GM21576 (cell line): ENCODE results near the gene KRT27.

Experiments used
- ATAC-seq: cut with Tn5 transposase; IDR thresholded peaks from one replicate; pipeline ENCODE4 v1.9.1; 2021; ENCODE audit warnings: mild to moderate bottlenecking, moderate library complexity; ENCODE audit not compliant: unreplicated experiment

KRT27 gene

GRCh38 chr17:40810494-40810893 lies 28.1 kb upstream of the KRT27 start:
- no peak for ATAC-seq

GRCh38 chr17:40809721-40810421 lies 27.5 kb upstream of the KRT27 start:
- ATAC-seq = no peak

- no peak for ATAC-seq
These were observed 23.8 kb upstream of the KRT27 start for GRCh38 chr17:40806131-40806530.

- no peak for ATAC-seq
These were observed 21.3 kb upstream of the KRT27 start for GRCh38 chr17:40803617-40804082.

GRCh38 chr17:40801157-40801556 lies 18.8 kb upstream of the KRT27 start:
- ATAC-seq = no peak

GRCh38 chr17:40800381-40800780 lies 18.0 kb upstream of the KRT27 start:
- no peak for ATAC-seq

- ATAC-seq = no peak
These were observed 17.5 kb upstream of the KRT27 start, which contains the start of gene KRT28 for GRCh38 chr17:40799859-40800258. Gene KRT28, minus strand, starts transcription at chr17:40799959. Its CDS starts 66 bp downstream, at chr17:40799893.

- no peak for ATAC-seq
These were observed 14.5 kb upstream of the KRT27 start for GRCh38 chr17:40796846-40797245.

- no peak for ATAC-seq
These were observed 12.8 kb upstream of the KRT27 start for GRCh38 chr17:40795019-40795667.

GRCh38 chr17:40794466-40794865 lies 12.1 kb upstream of the KRT27 start:
- no peak for ATAC-seq

- ATAC-seq = no peak
These were observed 11.5 kb upstream of the KRT27 start for GRCh38 chr17:40793832-40794231.

GRCh38 chr17:40791787-40792436 lies 9.6 kb upstream of the KRT27 start:
- no peak for ATAC-seq

GRCh38 chr17:40791111-40791510 lies 8.8 kb upstream of the KRT27 start:
- ATAC-seq = no peak

GRCh38 chr17:40779181-40779909 lies 3.0 kb downstream of the KRT27 start:
- no peak for ATAC-seq

- no peak for ATAC-seq
These were observed 3.9 kb downstream of the KRT27 start for GRCh38 chr17:40778461-40778860.

GRCh38 chr17:40777971-40778370 lies 4.4 kb downstream of the KRT27 start:
- no peak for ATAC-seq

- no peak for ATAC-seq
These were observed 4.9 kb downstream of the KRT27 start for GRCh38 chr17:40777459-40777858.

- no peak for ATAC-seq
These were observed 6.4 kb downstream of the KRT27 start for GRCh38 chr17:40775945-40776344.

GRCh38 chr17:40772101-40772500 lies 10.2 kb downstream of the KRT27 start, which contains the start of gene KRT26:
Gene KRT26, minus strand, starts transcription at chr17:40772201. Its CDS starts 88 bp downstream, at chr17:40772113.
- ATAC-seq = no peak

GRCh38 chr17:40765657-40766056 lies 16.7 kb downstream of the KRT27 start:
- no peak for ATAC-seq

GRCh38 chr17:40763752-40764151 lies 18.6 kb downstream of the KRT27 start:
- ATAC-seq = no peak
